Esophagus muscularis mucosa (tissue), 3 donors: ENCODE data around the gene CLRN2.

Experiments
- CTCF ChIP-seq, 3 experiments: fragments of 200-600 bp in 2 of 3; fragments of 450-650 bp in 1 of 3; sonication (generic) in 2 of 3; IDR thresholded peaks; one replicate each; pipeline ENCODE4 v1.5.1; 2017 to 2019; ENCODE audit warnings: antibody characterized with exemption in 3 of 3, mild to moderate bottlenecking in 2 of 3, moderate library complexity in 1 of 3
- POLR2AphosphoS5 ChIP-seq, 2 donors: sonication (generic); formaldehyde crosslinking; IDR thresholded peaks; one replicate each; pipeline ENCODE4 v1.6.1; 2017; ENCODE audit warnings: antibody characterized with exemption in 2 of 2

GRCh38 chr4:17480210-17480927 is 34.6 kb upstream of the CLRN2 start:
- TF ChIP-seq CTCF (IDR thresholded peaks at IDR 0.05), result no peak
- no peak for TF ChIP-seq POLR2AphosphoS5 (IDR thresholded peaks at IDR 0.05)
